Parathyroid adenoma (tissue), 2 donors: ENCODE results near the gene THAP4.

Source experiments
- H2AFZ ChIP-seq: fragments of 300-600 bp; sonication (generic); one replicate; pipeline ENCODE4 v1.7.0; 2017; ENCODE audit warnings: antibody characterized with exemption, mild to moderate bottlenecking
- H3K27ac ChIP-seq: fragments of 300-600 bp; sonication (generic); one replicate; pipeline ENCODE4 v1.7.0; 2017
- H3K27me3 ChIP-seq: fragments of 300-600 bp; sonication (generic); one replicate; pipeline ENCODE4 v1.7.0; 2017; ENCODE audit warnings: low read length; ENCODE audit not compliant: control insufficient read depth, insufficient read depth
- H3K36me3 ChIP-seq: fragments of 300-600 bp; sonication (generic); one replicate; pipeline ENCODE4 v1.7.0; 2017; ENCODE audit warnings: low read length; ENCODE audit not compliant: control insufficient read depth, insufficient read depth
- H3K4me1 ChIP-seq: fragments of 300-600 bp; sonication (generic); one replicate; pipeline ENCODE4 v1.7.0; 2017; ENCODE audit warnings: control low read depth
- H3K4me2 ChIP-seq: fragments of 300-600 bp; sonication (generic); one replicate; pipeline ENCODE4 v1.7.0; 2017; ENCODE audit warnings: low read length
- H3K4me3 ChIP-seq: fragments of 300-600 bp; sonication (generic); one replicate; pipeline ENCODE4 v1.7.0; 2017; ENCODE audit warnings: low read depth, low read length
- H3K79me2 ChIP-seq: fragments of 300-600 bp; sonication (generic); one replicate; pipeline ENCODE4 v1.7.0; 2017; ENCODE audit warnings: control low read depth
- H3K9ac ChIP-seq: fragments of 300-600 bp; sonication (generic); one replicate; pipeline ENCODE4 v1.7.0; 2017; ENCODE audit warnings: mild to moderate bottlenecking
- H3K9me3 ChIP-seq: fragments of 300-600 bp; sonication (generic); one replicate; pipeline ENCODE4 v1.7.0; 2017; ENCODE audit warnings: low read length; ENCODE audit not compliant: control insufficient read depth
- CTCF ChIP-seq: fragments of 300-600 bp; sonication (generic); IDR thresholded peaks from one replicate; pipeline ENCODE4 v1.7.0; 2017; ENCODE audit warnings: antibody characterized with exemption, mild to moderate bottlenecking
- donor health status: primary hyperparathyroidism.

Gene THAP4

GRCh38 chr2:241542278-241542605 is 94.7 kb downstream of the THAP4 start:
- no peak overlapping the region for H3K9ac ChIP-seq
- no peaks in the 10 kb centered on the region for H3K36me3 ChIP-seq
- H3K79me2 ChIP-seq: no peaks in the 10 kb centered on the region
- no peaks in the 10 kb centered on the region for H3K27me3 ChIP-seq
- H2AFZ ChIP-seq: no peak overlapping the region
- H3K9me3 ChIP-seq: no peaks in the 10 kb centered on the region
- no peak overlapping the region for H3K27ac ChIP-seq
- TF ChIP-seq CTCF: no peak
- H3K4me1 ChIP-seq: peaks cover 5% of the 10 kb centered on the region
- no peak overlapping the region for H3K4me2 ChIP-seq
- H3K4me3 ChIP-seq: no peak overlapping the region

- Histone ChIP-seq H3K9ac (no peak overlapping the region), H3K27ac (no peak overlapping the region), H3K9me3 (no peaks in the 10 kb centered on the region), H3K27me3 (no peaks in the 10 kb centered on the region), H3K79me2 (no peaks in the 10 kb centered on the region), H3K36me3 (no peaks in the 10 kb centered on the region), H3K4me1 (peaks cover 3% of the 10 kb centered on the region), H2AFZ (peak overlapping the region; percentile 46), H3K4me2 (no peak overlapping the region), H3K4me3 (peak overlapping the region; percentile 5)
- no peak for TF ChIP-seq CTCF
Observed at GRCh38 chr2:241541564-241542277, 95.2 kb downstream of the THAP4 start.

- no peaks in the 10 kb centered on the region for H3K27me3 ChIP-seq
- H3K27ac ChIP-seq: no peak overlapping the region
- no peak overlapping the region for H3K4me2 ChIP-seq
- H3K79me2 ChIP-seq: no peaks in the 10 kb centered on the region
- peak overlapping the region; percentile 64 for H2AFZ ChIP-seq
- no peak overlapping the region for H3K9ac ChIP-seq
- H3K4me1 ChIP-seq: peaks cover 3% of the 10 kb centered on the region
- TF ChIP-seq CTCF: no peak
- H3K36me3 ChIP-seq: no peaks in the 10 kb centered on the region
- H3K4me3 ChIP-seq: peak overlapping the region; percentile 5
- no peaks in the 10 kb centered on the region for H3K9me3 ChIP-seq
Observed at GRCh38 chr2:241540771-241541561, 96.0 kb downstream of the THAP4 start.

GRCh38 chr2:241540401-241540770 is 96.6 kb downstream of the THAP4 start:
- H3K79me2 ChIP-seq: no peaks in the 10 kb centered on the region
- H3K9me3 ChIP-seq: no peaks in the 10 kb centered on the region
- H2AFZ ChIP-seq: peak overlapping the region; percentile 64
- H3K27me3 ChIP-seq: no peaks in the 10 kb centered on the region
- H3K4me2 ChIP-seq: no peak overlapping the region
- no peak overlapping the region for H3K4me3 ChIP-seq
- TF ChIP-seq CTCF: no peak
- H3K9ac ChIP-seq: no peak overlapping the region
- H3K4me1 ChIP-seq: peaks cover 3% of the 10 kb centered on the region
- no peaks in the 10 kb centered on the region for H3K36me3 ChIP-seq
- no peak overlapping the region for H3K27ac ChIP-seq
